H1 (cell line): ENCODE results near the gene ZNF644. TPM values are rescaled to one million over a fixed set of nuclear protein-coding genes. Genes with fewer than 3 reads are reported as not detected.

ENCODE experiments used
- CTCF ChIA-PET: fragments of 300-600 bp; sonication (Branson Sonifier 250); formaldehyde crosslinking; loops from one replicate; lab custom pipeline; 2021; ENCODE audit not compliant: partially characterized antibody; lab: Charles Lee
- POLR2A ChIA-PET: fragments of 300-600 bp; sonication (Branson Sonifier 250); formaldehyde crosslinking; loops from one replicate; lab custom pipeline; 2021; ENCODE audit warnings: inconsistent platforms; ENCODE audit not compliant: partially characterized antibody; lab: Charles Lee
- DNase-seq, 2 experiments: peaks; one replicate each; pipeline versions ENCODE4 v3.0.0 to v3.0.0-alpha.2; 2010 to 2022; ENCODE audit warnings: low spot score in 2 of 2, low read depth in 1 of 2, mixed read lengths in 1 of 2
- FAIRE-seq: peaks from 2 replicates; lab custom pipeline; 2011; peaks lifted over from hg19 to GRCh38; lab: Jason Lieb, UNC
- H2AFZ ChIP-seq: 2 replicates; pipeline ENCODE4 v1.8.1; 2012; ENCODE audit warnings: low read length, inconsistent platforms
- H2AK5ac ChIP-seq: 2 replicates; pipeline ENCODE4 v1.6.1; 2013; ENCODE audit warnings: low read depth, low read length
- H2BK120ac ChIP-seq: replicated peaks from 2 replicates; pipeline ENCODE3; 2013; ENCODE audit warnings: low read depth, low read length, inconsistent platforms
- H2BK12ac ChIP-seq: 2 replicates; pipeline ENCODE4 v1.6.1; 2013; ENCODE audit warnings: low read depth, low read length
- H2BK15ac ChIP-seq: 2 replicates; pipeline ENCODE4 v1.6.1; 2013; ENCODE audit warnings: low read length
- H2BK20ac ChIP-seq: 2 replicates; pipeline ENCODE4 v1.6.1; 2013; ENCODE audit warnings: low read length
- H2BK5ac ChIP-seq: 2 replicates; pipeline ENCODE4 v1.6.1; 2013; ENCODE audit warnings: low read depth, low read length
- H3K14ac ChIP-seq: 2 replicates; pipeline ENCODE4 v1.6.1; 2013; ENCODE audit warnings: inconsistent platforms; ENCODE audit not compliant: insufficient read length
- H3K18ac ChIP-seq: 2 replicates; pipeline ENCODE4 v1.6.1; 2013; ENCODE audit warnings: low read length; ENCODE audit errors: extremely low read depth
- H3K23ac ChIP-seq: 2 replicates; pipeline ENCODE4 v1.6.1; 2013; ENCODE audit warnings: inconsistent platforms; ENCODE audit not compliant: insufficient read length
- H3K23me2 ChIP-seq: 2 replicates; pipeline ENCODE4 v1.6.1; 2013; ENCODE audit warnings: low read depth, low read length
- H3K27ac ChIP-seq: 2 replicates; pipeline ENCODE4 v1.6.1; 2011; ENCODE audit warnings: low read depth, low read length, inconsistent platforms
- H3K27me3 ChIP-seq, 4 experiments: replicated peaks in 1 of 4; 1 replicate in 1 of 4; 2 replicates in 3 of 4; pipeline versions ENCODE4 v1.6.1 to v1.8.1; 2011 to 2013; ENCODE audit warnings: low read length in 3 of 4, mild to moderate bottlenecking in 3 of 4, inconsistent platforms in 2 of 4, mixed read lengths in 2 of 4, moderate library complexity in 1 of 4; ENCODE audit not compliant: control insufficient read depth in 3 of 4, insufficient read depth in 3 of 4; ENCODE audit errors: extremely low read depth in 1 of 4
- H3K36me3 ChIP-seq, 4 experiments: 2 replicates each; pipeline versions ENCODE4 v1.6.1 to v1.8.1; 2011 to 2013; ENCODE audit warnings: mild to moderate bottlenecking in 4 of 4, low read length in 3 of 4, moderate library complexity in 2 of 4, control low read depth in 1 of 4, inconsistent platforms in 1 of 4; ENCODE audit not compliant: insufficient read depth in 4 of 4, control insufficient read depth in 2 of 4
- H3K4ac ChIP-seq: replicated peaks from 2 replicates; pipeline ENCODE3; 2013; ENCODE audit warnings: low read length, low read depth, mixed read lengths, inconsistent platforms; ENCODE audit not compliant: insufficient read length
- H3K4me1 ChIP-seq, 4 experiments: replicated peaks in 1 of 4; 1 replicate in 1 of 4; 2 replicates in 3 of 4; pipeline versions ENCODE4 v1.6.1 to v1.8.1; 2011 to 2013; ENCODE audit warnings: low read length in 3 of 4, inconsistent platforms in 2 of 4, mixed read lengths in 1 of 4; ENCODE audit not compliant: insufficient read depth in 4 of 4, control insufficient read depth in 3 of 4
- H3K4me2 ChIP-seq, 2 experiments: 2 replicates each; pipeline versions ENCODE4 v1.6.1 to v1.8.1; 2011 to 2013; ENCODE audit warnings: low read depth in 2 of 2, low read length in 2 of 2, control low read depth in 1 of 2, inconsistent platforms in 1 of 2, mild to moderate bottlenecking in 1 of 2; ENCODE audit not compliant: insufficient read depth in 1 of 2
- H3K4me3 ChIP-seq, 4 experiments: fragments of 200-600, 300-600 bp in 1 of 4; sonication (generic), shearing (Covaris generic), sonication (Bioruptor Twin) in 1 of 4; 2 replicates each; pipeline versions ENCODE4 v1.5.1 to v1.8.1; 2011 to 2016; ENCODE audit warnings: low read length in 4 of 4, low read depth in 3 of 4, control low read depth in 2 of 4, inconsistent platforms in 2 of 4, mild to moderate bottlenecking in 2 of 4, mixed read lengths in 1 of 4, moderate library complexity in 1 of 4; ENCODE audit not compliant: insufficient read depth in 2 of 4; ENCODE audit errors: extremely low read depth in 1 of 4
- H3K56ac ChIP-seq: replicated peaks from 2 replicates; pipeline ENCODE3; 2013; ENCODE audit warnings: low read depth, mild to moderate bottlenecking, mixed read lengths, low read length, inconsistent platforms; ENCODE audit not compliant: insufficient read length
- H3K79me1 ChIP-seq: 2 replicates; pipeline ENCODE4 v1.6.1; 2013; ENCODE audit warnings: low read depth, low read length, control low read depth
- H3K79me2 ChIP-seq, 2 experiments: 2 replicates each; pipeline versions ENCODE4 v1.6.1 to v1.8.1; 2012 to 2013; ENCODE audit warnings: low read length in 2 of 2, mild to moderate bottlenecking in 2 of 2, inconsistent platforms in 1 of 2; ENCODE audit not compliant: insufficient read depth in 2 of 2, control insufficient read depth in 1 of 2
- H3K9ac ChIP-seq, 4 experiments: replicated peaks in 1 of 4; 1 replicate in 1 of 4; 2 replicates in 3 of 4; pipeline versions ENCODE4 v1.6.1 to v1.8.1; 2011 to 2013; ENCODE audit warnings: low read depth in 3 of 4, low read length in 3 of 4, control low read depth in 2 of 4, mild to moderate bottlenecking in 2 of 4, moderate library complexity in 2 of 4, inconsistent platforms in 1 of 4; ENCODE audit errors: extremely low read depth in 1 of 4
- H3K9me3 ChIP-seq, 2 experiments: 2 replicates each; pipeline versions ENCODE4 v1.6.1 to v1.8.1; 2012 to 2013; ENCODE audit warnings: mild to moderate bottlenecking in 2 of 2, moderate library complexity in 2 of 2, control low read depth in 1 of 2, inconsistent platforms in 1 of 2, low read depth in 1 of 2, low read length in 1 of 2, mixed read lengths in 1 of 2; ENCODE audit not compliant: insufficient read depth in 2 of 2
- H4K20me1 ChIP-seq, 2 experiments: replicated peaks in 1 of 2; 2 replicates each; pipeline versions ENCODE3 to v1.8.1; 2011 to 2013; ENCODE audit warnings: inconsistent platforms in 2 of 2, low read length in 2 of 2, mild to moderate bottlenecking in 1 of 2; ENCODE audit not compliant: insufficient read depth in 2 of 2, control insufficient read depth in 1 of 2
- H4K5ac ChIP-seq: 2 replicates; pipeline ENCODE4 v1.6.1; 2013; ENCODE audit warnings: low read length, low read depth, mixed read lengths, inconsistent platforms; ENCODE audit not compliant: insufficient read length
- H4K8ac ChIP-seq: 2 replicates; pipeline ENCODE4 v1.8.0; 2013; ENCODE audit warnings: mild to moderate bottlenecking, moderate library complexity, low read length, inconsistent platforms; ENCODE audit not compliant: insufficient read depth; ENCODE audit errors: extremely low read depth
- H4K91ac ChIP-seq: replicated peaks from 2 replicates; pipeline ENCODE3; 2013; ENCODE audit warnings: low read length, mixed read lengths, inconsistent platforms; ENCODE audit not compliant: insufficient read length
- ASH2L ChIP-seq: fragments of 200-600, 300-600 bp; sonication (generic); IDR thresholded peaks from one replicate; pipeline ENCODE4 v1.7.1; 2017; ENCODE audit warnings: low read length
- BACH1 ChIP-seq: IDR thresholded peaks from 2 replicates; pipeline ENCODE4 v1.6.1; 2012; ENCODE audit warnings: low read length, improper control_type of control experiment
- CBX5 ChIP-seq: fragments of 300-800, 300-1000 bp; sonication (generic); IDR thresholded peaks from 2 replicates; pipeline ENCODE4 v1.7.1; 2016; ENCODE audit warnings: antibody characterized with exemption, low read length, low read depth
- JUND ChIP-seq: IDR thresholded peaks from 2 replicates; pipeline ENCODE4 v1.6.1; 2011; ENCODE audit warnings: mild to moderate bottlenecking, improper control_type of control experiment, low read length
- KDM5A ChIP-seq: fragments of 200-600 bp; IDR thresholded peaks from 2 replicates; pipeline ENCODE4 v1.7.1; 2012; ENCODE audit warnings: mild to moderate bottlenecking, low read length, inconsistent platforms, mixed read lengths
- PHF8 ChIP-seq: fragments of 200-600 bp; sonication (generic); conservative IDR thresholded peaks from 2 replicates; pipeline ENCODE4 v1.7.1; 2012; ENCODE audit warnings: low read depth, mild to moderate bottlenecking, inconsistent platforms, low read length, moderate library complexity
- POLR2A ChIP-seq, 2 experiments: IDR thresholded peaks; 1 replicate in 1 of 2; 2 replicates in 1 of 2; pipeline ENCODE4 v1.6.1; 2011; ENCODE audit warnings: low read depth in 2 of 2, low read length in 2 of 2, mild to moderate bottlenecking in 2 of 2; ENCODE audit errors: control extremely low read depth in 1 of 2
- RXRA ChIP-seq: IDR thresholded peaks from 2 replicates; pipeline ENCODE4 v1.6.1; 2011; ENCODE audit warnings: low read depth, mild to moderate bottlenecking, low read length, moderate library complexity; ENCODE audit not compliant: insufficient read depth
- SIN3A ChIP-seq, 2 experiments: IDR thresholded peaks in 1 of 2; conservative IDR thresholded peaks in 1 of 2; 2 replicates each; pipeline ENCODE4 v1.6.1; 2011 to 2012; ENCODE audit warnings: low read length in 2 of 2, improper control_type of control experiment in 1 of 2, low read depth in 1 of 2, mild to moderate bottlenecking in 1 of 2
- TAF7 ChIP-seq: optimal IDR thresholded peaks from 2 replicates; pipeline ENCODE3; 2011; ENCODE audit warnings: low read depth, mild to moderate bottlenecking, inconsistent platforms, low read length, moderate library complexity, borderline replicate concordance
- WGBS, 2 experiments: shearing (Covaris generic) in 1 of 2; methylation state at CpG; one replicate each; pipeline versions ENCODE4 v1.1.6 to v1.1.7; 2013 to 2015; ENCODE audit warnings: low lambda C conversion rate in 2 of 2, mixed read lengths in 2 of 2, inconsistent platforms in 1 of 2, low coverage in 1 of 2, missing lambda C conversion rate in 1 of 2; ENCODE audit not compliant: insufficient replicate concordance in 2 of 2, insufficient coverage in 1 of 2, insufficient read length in 1 of 2; ENCODE audit errors: extremely low coverage in 1 of 2, missing lambda C conversion rate in 1 of 2; 5-methylcytosine and 5-hydroxymethylcytosine counted together
- polyA plus RNA-seq, 7 experiments: library from polyadenylated mRNA; depleted of rRNA in 3 of 7; stranded (reverse) in 5 of 7; unstranded in 2 of 7; fragments of >200 nt in 5 of 7; fragments of 200-250 nt in 2 of 7; gene quantifications; 1 replicate in 5 of 7; 2 replicates in 1 of 7; 4 replicates in 1 of 7; pipeline versions ENCODE4 v1.2.1 to v1.2.3, GENCODE V29; 2011 to 2013; ENCODE audit warnings: missing spikeins in 2 of 7, mixed read lengths in 2 of 7
- total RNA-seq: library from RNA; stranded (reverse); fragmentation: NEBNext Ultra II Directional; extraction: Animal tissue kit (Norgen Biotek cat#: 25700); gene quantifications from 2 replicates; pipeline ENCODE4 v1.2.1, GENCODE V29; 2021

ZNF644 gene
- total and polyA plus RNA-seq, 2 of the 8 experiments (the other 6 are each of a cell fraction or from before 2014, with no cell fraction given) = 14.5 to 93.5 TPM

DNA sequence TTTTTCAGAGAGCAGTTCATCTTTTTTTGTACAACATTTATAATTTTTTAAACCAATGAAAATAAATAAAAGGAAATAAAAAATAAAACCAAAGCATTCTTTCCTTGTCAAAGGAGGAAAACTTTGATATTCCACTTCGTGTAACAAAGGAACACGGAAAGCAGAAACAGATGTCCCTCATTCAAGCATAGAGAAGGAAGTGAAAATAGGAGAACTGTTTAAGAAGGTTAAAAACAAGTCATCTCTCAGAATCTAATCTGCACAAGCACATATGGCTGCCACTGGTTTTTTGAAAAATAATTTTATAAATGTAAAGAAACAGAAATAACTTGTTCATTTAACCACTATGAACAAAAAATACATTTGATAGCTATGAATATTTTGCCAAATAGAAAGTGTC is 35.9 kb upstream of the ZNF644 start:
- H2AK5ac ChIP-seq = no peak overlapping the region
- ChIA-PET CTCF (interaction anchor here (1.2 kb wide), 1 partner anchor 109 kb away, joined by 4 read pairs; no protein-coding TSS in a partner anchor), POLR2A (no interaction called here)
- H3K56ac ChIP-seq = no peak overlapping the region
- H3K14ac ChIP-seq = no peak overlapping the region
- no peak overlapping the region for H2BK20ac ChIP-seq
- H3K27me3 ChIP-seq = peaks cover 1 to 12% (median 4%) of the 10 kb centered on the region in 4 experiments; a peak in 5 of 7 replicates
- H4K20me1 ChIP-seq = no peaks in the 10 kb centered on the region
- H3K4me2 ChIP-seq = no peak overlapping the region
- no peak overlapping the region for H3K27ac ChIP-seq
- no peak overlapping the region for H2BK12ac ChIP-seq
- H2BK120ac ChIP-seq = no peak overlapping the region
- H3K79me1 ChIP-seq = no peaks in the 10 kb centered on the region; the same call in 1 of the 2 replicates
- no peak overlapping the region for H2BK15ac ChIP-seq
- H3K9ac ChIP-seq = no peak overlapping the region
- no peak overlapping the region for H2BK5ac ChIP-seq
- H3K18ac ChIP-seq = no peak overlapping the region
- no peaks in the 10 kb centered on the region for H3K23me2 ChIP-seq
- H2AFZ ChIP-seq = no peak overlapping the region
- no peak overlapping the region for H3K4ac ChIP-seq
- 90% methylated on average over 2 of the region's 2 CpGs; no CpG with 5 or more reads in 1 of the 2 experiments for WGBS, 2 experiments
- TF ChIP-seq PHF8 (no peak), ASH2L (no peak), JUND (no peak), TAF7 (no peak), CBX5 (no peak), POLR2A (IDR thresholded peaks at IDR 0.05; ENCODE audit: control extremely low read depth in 1 of 2, low read depth in 2 of 2, low read length in 2 of 2) (no peak), RXRA (no peak), KDM5A (no peak), BACH1 (no peak), SIN3A (conservative IDR thresholded peaks at IDR 0.05 in 1 of 2, IDR thresholded peaks at IDR 0.05 in 1 of 2; ENCODE audit: low read depth in 1 of 2, low read length in 2 of 2) (no peak)
- H4K91ac ChIP-seq = no peak overlapping the region
- DNase-seq (no peak), FAIRE-seq (no peak)
- H3K4me1 ChIP-seq = no peaks in the 10 kb centered on the region
- no peak overlapping the region for H3K4me3 ChIP-seq
- no peak overlapping the region for H4K8ac ChIP-seq
- no peak overlapping the region for H3K23ac ChIP-seq
- no peak overlapping the region for H4K5ac ChIP-seq
- H3K9me3 ChIP-seq = no peaks in the 10 kb centered on the region
- H3K36me3 ChIP-seq = no peaks in the 10 kb centered on the region
- H3K79me2 ChIP-seq = no peaks in the 10 kb centered on the region
